ENCODE results near the gene LAMA2. TPM values are rescaled to one million over a fixed set of nuclear protein-coding genes. Genes with fewer than 3 reads are reported as not detected.
A peak's percentile ranks its signal among the peaks of the same experiment; 100 is the strongest.

The LAMA2 gene
- total and polyA plus RNA-seq, 4 donors: 5.2 to 105 (median 45.9) TPM

DNA sequence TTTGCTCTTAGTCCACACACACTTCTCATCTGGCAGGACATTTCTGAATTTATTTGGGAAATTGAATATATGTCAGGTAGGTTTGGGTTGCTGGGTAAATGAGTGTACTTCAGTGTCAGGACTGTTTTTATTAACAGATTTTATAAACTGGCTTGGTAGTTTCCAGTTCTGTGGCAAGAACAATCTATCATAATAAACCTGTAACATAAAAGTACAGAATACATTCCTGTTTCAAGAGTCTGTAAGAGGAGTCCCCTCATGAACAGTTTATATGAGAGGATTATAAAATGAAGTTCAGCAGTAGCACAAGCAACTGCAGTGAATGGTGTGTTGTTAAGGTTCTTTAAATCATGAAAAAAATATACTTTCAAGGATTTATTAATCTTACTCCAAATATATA lies 81.8 kb downstream of the LAMA2 start:
- Histone ChIP-seq H3K4me3 (no peak overlapping the region), H3K36me3 (ENCODE audit: control insufficient read depth in 4 of 4, insufficient read depth in 4 of 4, low read length in 4 of 4) (no peaks in the 10 kb centered on the region), H3K9ac (ENCODE audit: insufficient read depth in 1 of 2, low read length in 2 of 2) (no peak overlapping the region), H3K4me1 (ENCODE audit: control insufficient read depth in 5 of 5, insufficient read depth in 5 of 5, low read length in 5 of 5) (peaks cover 0 to 8% (median 0%) of the 10 kb centered on the region in 5 donors), H3K27ac (ENCODE audit: low read depth in 1 of 2, low read length in 1 of 2) (no peak overlapping the region), H3K27me3 (ENCODE audit: control insufficient read depth in 3 of 3, insufficient read depth in 3 of 3, low read length in 2 of 3) (no peaks in the 10 kb centered on the region), H3K9me3 (ENCODE audit: control insufficient read depth in 4 of 4, insufficient read depth in 3 of 4, low read length in 3 of 4) (no peaks in the 10 kb centered on the region)
- DNase-seq (no peak), ATAC-seq (ENCODE audit: insufficient read depth, low FRiP score) (no peak)
- TF ChIP-seq, protein P1, sequence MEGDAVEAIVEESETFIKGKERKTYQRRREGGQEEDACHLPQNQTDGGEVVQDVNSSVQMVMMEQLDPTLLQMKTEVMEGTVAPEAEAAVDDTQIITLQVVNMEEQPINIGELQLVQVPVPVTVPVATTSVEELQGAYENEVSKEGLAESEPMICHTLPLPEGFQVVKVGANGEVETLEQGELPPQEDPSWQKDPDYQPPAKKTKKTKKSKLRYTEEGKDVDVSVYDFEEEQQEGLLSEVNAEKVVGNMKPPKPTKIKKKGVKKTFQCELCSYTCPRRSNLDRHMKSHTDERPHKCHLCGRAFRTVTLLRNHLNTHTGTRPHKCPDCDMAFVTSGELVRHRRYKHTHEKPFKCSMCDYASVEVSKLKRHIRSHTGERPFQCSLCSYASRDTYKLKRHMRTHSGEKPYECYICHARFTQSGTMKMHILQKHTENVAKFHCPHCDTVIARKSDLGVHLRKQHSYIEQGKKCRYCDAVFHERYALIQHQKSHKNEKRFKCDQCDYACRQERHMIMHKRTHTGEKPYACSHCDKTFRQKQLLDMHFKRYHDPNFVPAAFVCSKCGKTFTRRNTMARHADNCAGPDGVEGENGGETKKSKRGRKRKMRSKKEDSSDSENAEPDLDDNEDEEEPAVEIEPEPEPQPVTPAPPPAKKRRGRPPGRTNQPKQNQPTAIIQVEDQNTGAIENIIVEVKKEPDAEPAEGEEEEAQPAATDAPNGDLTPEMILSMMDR (IDR thresholded peaks at IDR 0.05; ENCODE audit: control extremely low read depth, extremely low read depth): no peak

DNA sequence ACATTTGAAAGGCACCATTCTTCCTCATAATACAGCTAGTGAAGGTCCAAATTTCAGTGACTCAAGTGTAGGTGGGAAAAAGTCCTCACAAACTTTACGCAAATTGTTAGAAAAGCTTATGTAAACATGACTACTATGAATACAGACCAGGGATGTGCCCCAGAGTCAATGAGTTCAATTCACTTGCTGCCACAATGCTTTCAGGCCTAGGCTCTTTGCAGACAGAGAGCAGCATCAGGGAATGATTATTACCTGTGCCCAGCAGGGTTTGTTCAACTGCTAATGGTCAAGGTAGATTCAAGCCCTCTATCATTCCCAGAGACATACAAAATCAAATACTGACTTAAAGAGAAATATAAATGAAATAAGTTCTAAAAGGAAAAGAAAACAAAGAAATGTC lies 84.0 kb downstream of the LAMA2 start:
- ATAC-seq (ENCODE audit: insufficient read depth, low FRiP score): no peak
- H3K4me3 ChIP-seq: no peak overlapping the region
- H3K4me1 ChIP-seq (ENCODE audit: control insufficient read depth in 5 of 5, insufficient read depth in 5 of 5, low read length in 5 of 5): peaks cover 0 to 15% (median 0%) of the 10 kb centered on the region in 5 donors
- H3K9me3 ChIP-seq (ENCODE audit: control insufficient read depth in 4 of 4, insufficient read depth in 3 of 4, low read length in 3 of 4): no peaks in the 10 kb centered on the region
- H3K27ac ChIP-seq (ENCODE audit: low read depth in 1 of 2, low read length in 1 of 2): no peak overlapping the region
- no peak overlapping the region for H3K9ac ChIP-seq (ENCODE audit: insufficient read depth in 1 of 2, low read length in 2 of 2)
- WGBS, 2 donors: 91 to 95% methylated on average over 1 of the region's 1 CpG
- no peaks in the 10 kb centered on the region for H3K36me3 ChIP-seq (ENCODE audit: control insufficient read depth in 4 of 4, insufficient read depth in 4 of 4, low read length in 4 of 4)
- DNase-seq: no peak
- no peaks in the 10 kb centered on the region for H3K27me3 ChIP-seq (ENCODE audit: control insufficient read depth in 3 of 3, insufficient read depth in 3 of 3, low read length in 2 of 3)
- TF ChIP-seq, protein P1 (IDR thresholded peaks at IDR 0.05; ENCODE audit: control extremely low read depth, extremely low read depth): no peak

DNA sequence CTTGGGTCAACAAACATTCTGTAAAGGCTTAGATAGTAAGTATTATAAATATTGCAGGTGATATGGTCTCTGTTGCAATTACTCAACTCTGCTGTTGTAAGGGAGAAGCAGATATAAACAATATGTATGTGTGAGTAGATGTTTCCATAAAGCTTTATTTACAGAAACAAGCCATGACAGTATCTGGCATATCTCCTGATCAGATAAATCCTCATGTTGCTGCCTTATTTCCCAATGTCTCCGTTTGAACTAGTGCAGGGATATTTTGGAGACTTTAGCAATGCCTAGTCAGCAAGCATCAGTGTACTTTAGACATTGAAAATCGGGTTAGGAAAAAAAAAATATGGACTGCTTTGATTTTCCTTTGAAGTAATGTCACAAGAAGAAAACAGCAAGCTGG lies 96.1 kb downstream of the LAMA2 start:
- Histone ChIP-seq H3K27me3 (ENCODE audit: control insufficient read depth in 3 of 3, insufficient read depth in 3 of 3, low read length in 2 of 3) (no peaks in the 10 kb centered on the region), H3K27ac (ENCODE audit: low read depth in 1 of 2, low read length in 1 of 2) (no peak overlapping the region), H3K36me3 (ENCODE audit: control insufficient read depth in 4 of 4, insufficient read depth in 4 of 4, low read length in 4 of 4) (peaks cover 0 to 3% (median 0%) of the 10 kb centered on the region in 4 donors), H3K9me3 (ENCODE audit: control insufficient read depth in 4 of 4, insufficient read depth in 3 of 4, low read length in 3 of 4) (no peaks in the 10 kb centered on the region), H3K9ac (ENCODE audit: insufficient read depth in 1 of 2, low read length in 2 of 2) (no peak overlapping the region), H3K4me3 (no peak overlapping the region), H3K4me1 (ENCODE audit: control insufficient read depth in 5 of 5, insufficient read depth in 5 of 5, low read length in 5 of 5) (peaks cover 0 to 17% (median 0%) of the 10 kb centered on the region in 5 donors)
- WGBS, 2 donors: 51 to 70% methylated on average over 2 of the region's 2 CpGs
- TF ChIP-seq, protein P1 (IDR thresholded peaks at IDR 0.05; ENCODE audit: control extremely low read depth, extremely low read depth): no peak
- ATAC-seq (ENCODE audit: insufficient read depth, low FRiP score) (no peak), DNase-seq (peak in 2 of 3 donors; percentile 24 to 63)

DNA sequence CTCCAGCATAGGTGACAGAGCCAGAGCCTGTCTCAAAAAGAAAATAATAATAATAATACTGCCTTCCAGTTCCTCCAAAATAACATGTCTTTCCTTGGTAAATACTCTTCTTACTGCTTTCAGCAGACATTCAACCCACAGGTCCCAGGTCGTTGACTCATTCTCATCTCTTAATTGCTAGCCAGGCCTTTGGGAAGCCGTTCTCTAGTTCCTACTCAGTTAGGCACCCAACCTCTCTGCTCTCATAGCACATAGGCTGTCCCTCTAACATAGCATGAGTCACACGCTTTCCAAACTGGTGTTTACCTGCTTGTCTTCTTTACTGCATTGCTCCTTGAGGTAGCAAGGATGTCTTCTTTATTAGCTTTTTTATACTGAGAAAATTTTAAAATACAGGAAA lies 98.8 kb downstream of the LAMA2 start:
- H3K9ac ChIP-seq (ENCODE audit: insufficient read depth in 1 of 2, low read length in 2 of 2): no peak overlapping the region
- peaks cover 0 to 17% (median 0%) of the 10 kb centered on the region in 5 donors for H3K4me1 ChIP-seq (ENCODE audit: control insufficient read depth in 5 of 5, insufficient read depth in 5 of 5, low read length in 5 of 5)
- H3K9me3 ChIP-seq (ENCODE audit: control insufficient read depth in 4 of 4, insufficient read depth in 3 of 4, low read length in 3 of 4): no peaks in the 10 kb centered on the region
- H3K27me3 ChIP-seq (ENCODE audit: control insufficient read depth in 3 of 3, insufficient read depth in 3 of 3, low read length in 2 of 3): no peaks in the 10 kb centered on the region
- ATAC-seq (ENCODE audit: insufficient read depth, low FRiP score): no peak
- TF ChIP-seq, protein P1 (IDR thresholded peaks at IDR 0.05; ENCODE audit: control extremely low read depth, extremely low read depth): no peak
- H3K27ac ChIP-seq (ENCODE audit: low read depth in 1 of 2, low read length in 1 of 2): peak overlapping the region in 1 of 2 donors; percentile 12
- H3K4me3 ChIP-seq: no peak overlapping the region
- no peak for DNase-seq
- peaks cover 0 to 3% (median 0%) of the 10 kb centered on the region in 4 donors for H3K36me3 ChIP-seq (ENCODE audit: control insufficient read depth in 4 of 4, insufficient read depth in 4 of 4, low read length in 4 of 4)
- WGBS, 2 donors: 80 to 82% methylated on average over 3 of the region's 3 CpGs
